Natural killer cell (primary cell): ENCODE measurements around the gene GREB1L. TPM values are rescaled to one million over a fixed set of nuclear protein-coding genes. Genes with fewer than 3 reads are reported as not detected.

Experiments
- ATAC-seq, 3 donors: fragments of 150-1000 bp in 2 of 3; fragments of 200-7000 bp in 1 of 3; cut with Tn5 transposase; 1 replicate in 1 of 3; 2 replicates in 2 of 3; pipeline ENCODE4 v1.10.0; 2021; ENCODE audit warnings: mild to moderate bottlenecking in 2 of 3, moderate library complexity in 2 of 3
- DNase-seq, 2 donors: peaks; one replicate each; pipeline versions ENCODE4 v3.0.0 to v3.0.0-alpha.2; 2013 to 2021; ENCODE audit warnings: mixed read lengths in 1 of 2
- H3K27ac ChIP-seq: one replicate; pipeline ENCODE4 v1.5.1; 2013; ENCODE audit warnings: mild to moderate bottlenecking, low read length
- H3K27me3 ChIP-seq: one replicate; pipeline ENCODE4 v1.6.1; 2013; ENCODE audit warnings: low read length; ENCODE audit not compliant: control insufficient read depth, insufficient read depth
- H3K36me3 ChIP-seq: one replicate; pipeline ENCODE4 v1.6.1; 2013; ENCODE audit warnings: low read length; ENCODE audit not compliant: control insufficient read depth, insufficient read depth
- H3K4me1 ChIP-seq: one replicate; pipeline ENCODE4 v1.6.1; 2013; ENCODE audit warnings: low read length; ENCODE audit not compliant: control insufficient read depth, insufficient read depth
- H3K4me3 ChIP-seq: one replicate; pipeline ENCODE4 v1.5.1; 2013; ENCODE audit warnings: low read length
- H3K9me3 ChIP-seq: one replicate; pipeline ENCODE4 v1.6.1; 2013; ENCODE audit warnings: low read length; ENCODE audit not compliant: control insufficient read depth, insufficient read depth
- H3K27ac Mint-ChIP-seq, 2 donors: one replicate each; pipeline ENCODE4 v1.8.0; 2022; ENCODE audit warnings: mild to moderate bottlenecking in 2 of 2, mixed read lengths in 2 of 2, moderate library complexity in 1 of 2
- H3K27me3 Mint-ChIP-seq, 2 donors: one replicate each; pipeline ENCODE4 v1.8.0; 2022; ENCODE audit warnings: low read depth in 2 of 2, mixed read lengths in 2 of 2
- H3K36me3 Mint-ChIP-seq: one replicate; pipeline ENCODE4 v1.8.0; 2022; ENCODE audit warnings: mixed read lengths
- H3K4me1 Mint-ChIP-seq, 2 donors: one replicate each; pipeline ENCODE4 v1.8.0; 2022; ENCODE audit warnings: mixed read lengths in 2 of 2
- H3K4me3 Mint-ChIP-seq: one replicate; pipeline ENCODE4 v1.8.0; 2022; ENCODE audit warnings: mild to moderate bottlenecking, moderate library complexity, mixed read lengths
- H3K9me3 Mint-ChIP-seq, 2 donors: one replicate each; pipeline ENCODE4 v1.8.0; 2022; ENCODE audit warnings: mixed read lengths in 2 of 2
- WGBS: methylation state at CpG from one replicate; pipeline ENCODE4 v1.1.7; 2013; ENCODE audit warnings: missing lambda C conversion rate; ENCODE audit not compliant: insufficient coverage; 5-methylcytosine and 5-hydroxymethylcytosine counted together
- intact Hi-C: fragments of 100-400 bp; cut with micrococcal nuclease; formaldehyde crosslinking; loops from one replicate; pipeline ENCODE4 v1.14.2; 2022
- total RNA-seq, 4 donors: library from RNA; stranded (reverse); fragments of 120-200 nt in 1 of 4; gene quantifications; one replicate each; pipeline versions ENCODE4 v1.2.3 to v1.2.4, GENCODE V29; 2013 to 2022
- TF ChIP-seq, protein P1 (sequence below): fragments of 200-600 bp; IDR thresholded peaks from one replicate; pipeline ENCODE4 v1.8.0; 2022; ENCODE audit warnings: antibody characterized with exemption

Gene GREB1L
- total RNA-seq, 3 donors from 2014 or later (not counting 1 experiment from before 2014, with no cell fraction given), result not detected

- no peak overlapping the region for H3K4me3 ChIP-seq
- no peaks in the 10 kb centered on the region for H3K27me3 ChIP-seq
- H3K27ac ChIP-seq, result no peak overlapping the region
- no peaks in the 10 kb centered on the region for H3K4me1 ChIP-seq
- Mint-ChIP-seq H3K4me3 (no peak overlapping the region), H3K4me1 (no peaks in the 10 kb centered on the region), H3K36me3 (no peaks in the 10 kb centered on the region), H3K9me3 (no peaks in the 10 kb centered on the region), H3K27ac (no peak overlapping the region), H3K27me3 (peaks cover 0 to 3% of the 10 kb centered on the region in 2 donors)
- no peaks in the 10 kb centered on the region for H3K9me3 ChIP-seq
- no peak for ATAC-seq
- TF ChIP-seq, protein P1, sequence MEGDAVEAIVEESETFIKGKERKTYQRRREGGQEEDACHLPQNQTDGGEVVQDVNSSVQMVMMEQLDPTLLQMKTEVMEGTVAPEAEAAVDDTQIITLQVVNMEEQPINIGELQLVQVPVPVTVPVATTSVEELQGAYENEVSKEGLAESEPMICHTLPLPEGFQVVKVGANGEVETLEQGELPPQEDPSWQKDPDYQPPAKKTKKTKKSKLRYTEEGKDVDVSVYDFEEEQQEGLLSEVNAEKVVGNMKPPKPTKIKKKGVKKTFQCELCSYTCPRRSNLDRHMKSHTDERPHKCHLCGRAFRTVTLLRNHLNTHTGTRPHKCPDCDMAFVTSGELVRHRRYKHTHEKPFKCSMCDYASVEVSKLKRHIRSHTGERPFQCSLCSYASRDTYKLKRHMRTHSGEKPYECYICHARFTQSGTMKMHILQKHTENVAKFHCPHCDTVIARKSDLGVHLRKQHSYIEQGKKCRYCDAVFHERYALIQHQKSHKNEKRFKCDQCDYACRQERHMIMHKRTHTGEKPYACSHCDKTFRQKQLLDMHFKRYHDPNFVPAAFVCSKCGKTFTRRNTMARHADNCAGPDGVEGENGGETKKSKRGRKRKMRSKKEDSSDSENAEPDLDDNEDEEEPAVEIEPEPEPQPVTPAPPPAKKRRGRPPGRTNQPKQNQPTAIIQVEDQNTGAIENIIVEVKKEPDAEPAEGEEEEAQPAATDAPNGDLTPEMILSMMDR, result no peak
- intact Hi-C loops, result no loop called here
- H3K36me3 ChIP-seq, result no peaks in the 10 kb centered on the region
- no peak for DNase-seq
- 70% methylated on average over 4 of the region's 4 CpGs for WGBS
These were observed 248.7 kb downstream of the GREB1L start for GRCh38 chr18:21490748-21491147.

DNA sequence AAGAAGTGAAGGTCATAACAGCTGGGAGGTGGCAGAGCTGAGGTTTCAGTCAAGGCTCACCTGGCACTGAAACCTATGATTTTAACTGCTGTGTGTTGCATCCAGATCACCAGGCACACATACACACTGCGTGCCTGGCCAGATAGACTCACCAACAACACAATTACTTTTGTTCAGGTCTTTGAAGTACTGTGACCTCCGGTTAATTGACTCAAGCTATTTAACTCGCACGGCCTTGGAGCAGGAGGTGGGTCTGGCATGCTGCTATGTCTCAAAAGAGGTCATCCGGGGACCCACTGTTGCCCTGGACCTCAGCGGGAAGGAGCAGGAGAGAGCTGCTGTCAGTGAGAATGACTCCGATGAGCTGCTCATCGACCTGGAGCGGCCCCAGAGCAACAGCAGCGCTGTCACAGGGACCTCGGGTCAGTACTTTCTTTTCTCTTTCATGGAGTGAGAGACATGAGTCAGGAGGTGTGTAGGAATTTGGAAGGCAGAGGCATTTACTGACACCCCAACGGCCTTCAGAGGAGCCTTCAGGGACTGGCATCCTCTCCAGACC lies 254.3 kb downstream of the GREB1L start:
- DNase-seq (no peak), ATAC-seq (no peak)
- H3K4me3 Mint-ChIP-seq, result no peak overlapping the region
- H3K4me1 ChIP-seq, result no peaks in the 10 kb centered on the region
- H3K27me3 ChIP-seq, result no peaks in the 10 kb centered on the region
- H3K27ac Mint-ChIP-seq, result no peak overlapping the region
- no peaks in the 10 kb centered on the region for H3K4me1 Mint-ChIP-seq
- TF ChIP-seq, protein P1, result no peak
- no peaks in the 10 kb centered on the region for H3K9me3 Mint-ChIP-seq
- no peaks in the 10 kb centered on the region for H3K9me3 ChIP-seq
- no peak overlapping the region for H3K27ac ChIP-seq
- intact Hi-C loops, result no loop called here
- no peaks in the 10 kb centered on the region for H3K36me3 Mint-ChIP-seq
- H3K27me3 Mint-ChIP-seq, result no peaks in the 10 kb centered on the region
- 94% methylated on average over 12 of the region's 12 CpGs for WGBS
- no peaks in the 10 kb centered on the region for H3K36me3 ChIP-seq
- no peak overlapping the region for H3K4me3 ChIP-seq

- Histone ChIP-seq H3K9me3 (no peaks in the 10 kb centered on the region), H3K36me3 (no peaks in the 10 kb centered on the region), H3K4me3 (no peak overlapping the region), H3K27ac (no peak overlapping the region), H3K4me1 (no peaks in the 10 kb centered on the region), H3K27me3 (no peaks in the 10 kb centered on the region)
- intact Hi-C loops, result no loop called here
- WGBS, result 93% methylated on average over 16 of the region's 16 CpGs
- no peak overlapping the region for H3K27ac Mint-ChIP-seq
- no peaks in the 10 kb centered on the region for H3K36me3 Mint-ChIP-seq
- H3K27me3 Mint-ChIP-seq, result no peaks in the 10 kb centered on the region
- DNase-seq (no peak), ATAC-seq (no peak)
- TF ChIP-seq, protein P1, result no peak
- no peaks in the 10 kb centered on the region for H3K9me3 Mint-ChIP-seq
- H3K4me1 Mint-ChIP-seq, result no peaks in the 10 kb centered on the region
- no peak overlapping the region for H3K4me3 Mint-ChIP-seq
These were observed 258.0 kb downstream of the GREB1L start for GRCh38 chr18:21499997-21500396.

DNA sequence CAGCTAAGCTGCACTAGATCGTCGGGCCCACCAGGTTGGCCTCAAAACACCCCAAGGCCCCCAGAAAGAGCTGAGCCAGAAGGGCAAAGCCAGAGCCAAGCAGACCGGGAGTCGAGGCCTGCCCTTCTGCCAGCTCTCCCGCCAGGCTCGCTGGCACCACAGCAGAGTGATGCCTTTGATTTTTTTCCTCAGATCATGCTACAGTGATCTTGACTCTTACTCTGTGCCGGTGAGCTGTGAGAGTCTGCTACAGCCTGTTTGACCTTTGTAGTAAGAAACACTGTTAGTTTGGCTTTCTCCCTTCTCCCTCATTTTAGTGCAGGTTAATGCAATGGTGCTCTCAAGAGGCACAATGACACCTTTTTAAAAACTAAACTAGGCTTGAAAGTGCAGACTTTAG lies 260.6 kb downstream of the GREB1L start:
- Histone ChIP-seq H3K4me1 (no peaks in the 10 kb centered on the region), H3K9me3 (no peaks in the 10 kb centered on the region), H3K36me3 (no peaks in the 10 kb centered on the region), H3K27ac (no peak overlapping the region), H3K4me3 (no peak overlapping the region), H3K27me3 (no peaks in the 10 kb centered on the region)
- 95% methylated on average over 7 of the region's 7 CpGs for WGBS
- TF ChIP-seq, protein P1, result no peak
- Mint-ChIP-seq H3K4me3 (no peak overlapping the region), H3K36me3 (no peaks in the 10 kb centered on the region), H3K27ac (no peak overlapping the region), H3K4me1 (no peaks in the 10 kb centered on the region), H3K9me3 (no peaks in the 10 kb centered on the region), H3K27me3 (no peaks in the 10 kb centered on the region)
- DNase-seq (no peak), ATAC-seq (no peak)
- intact Hi-C loops, result no loop called here
